Ovary (tissue), 3 donors: ENCODE results near the gene HTR6.

ENCODE experiments used
- CTCF ChIP-seq, 3 donors: fragments of 450-650 bp in 2 of 3; fragments of 200-600 bp in 1 of 3; IDR thresholded peaks; one replicate each; pipeline versions ENCODE4 v1.5.1 to v1.8.0; 2016 to 2022; ENCODE audit warnings: antibody characterized with exemption in 3 of 3, mild to moderate bottlenecking in 1 of 3
- POLR2A ChIP-seq: fragments of 450-650 bp; IDR thresholded peaks from one replicate; pipeline ENCODE4 v1.6.1; 2017; ENCODE audit warnings: antibody characterized with exemption, mild to moderate bottlenecking, moderate library complexity
- donor health status: DM: no; HTN: no; CAD: no.

GRCh38 chr1:19637606-19638005, 27.1 kb upstream of the HTR6 start:
- TF ChIP-seq POLR2A (no peak), CTCF (IDR thresholded peaks at IDR 0.05) (no peak)
